ENCODE measurements around the gene CERCAM.

- TF ChIP-seq CTCF (IDR thresholded peaks at IDR 0.05; ENCODE audit: insufficient read depth, low read length, poor library complexity, severe bottlenecking), result no peak
- no peak for TF ChIP-seq EZH2phosphoT487 (conservative IDR thresholded peaks at IDR 0.05; ENCODE audit: low read length)
These were observed 16.1 kb upstream of the CERCAM start for GRCh38 chr9:128404560-128404959.
